Immature natural killer cell (primary cell): ENCODE results near the gene MLLT11. TPM values are rescaled to one million over a fixed set of nuclear protein-coding genes. Genes with fewer than 3 reads are reported as not detected.
"Not testable (repeated sequence)": the region's sequence is repeated elsewhere in the genome, so short reads cannot be mapped to it uniquely, and the experiment has no call there.

Source experiments
- DNase-seq, 3 donors: peaks; one replicate each; pipeline ENCODE4 v3.0.0; 2022; ENCODE audit warnings: mixed read lengths in 1 of 3
- H3K27ac Mint-ChIP-seq, 6 donors: one replicate each; pipeline ENCODE4 v1.8.0; 2020; ENCODE audit warnings: mixed read lengths in 6 of 6, mild to moderate bottlenecking in 5 of 6, inconsistent platforms in 4 of 6, moderate library complexity in 3 of 6
- H3K27me3 Mint-ChIP-seq, 3 donors: one replicate each; pipeline ENCODE4 v1.8.0; 2020 to 2021; ENCODE audit warnings: low read depth in 3 of 3, mild to moderate bottlenecking in 3 of 3, mixed read lengths in 3 of 3, moderate library complexity in 3 of 3, inconsistent platforms in 1 of 3
- H3K36me3 Mint-ChIP-seq, 3 donors: one replicate each; pipeline ENCODE4 v1.8.0; 2020; ENCODE audit warnings: mixed read lengths in 3 of 3, inconsistent platforms in 2 of 3, mild to moderate bottlenecking in 2 of 3
- H3K4me1 Mint-ChIP-seq, 2 donors: one replicate each; pipeline ENCODE4 v1.8.0; 2020; ENCODE audit warnings: inconsistent platforms in 2 of 2, mild to moderate bottlenecking in 2 of 2, mixed read lengths in 2 of 2, moderate library complexity in 1 of 2
- H3K4me3 Mint-ChIP-seq, 5 donors: one replicate each; pipeline ENCODE4 v1.8.0; 2020; ENCODE audit warnings: mild to moderate bottlenecking in 5 of 5, mixed read lengths in 5 of 5, inconsistent platforms in 3 of 5, moderate library complexity in 3 of 5
- H3K9me3 Mint-ChIP-seq, 6 donors: one replicate each; pipeline ENCODE4 v1.8.0; 2020; ENCODE audit warnings: mild to moderate bottlenecking in 6 of 6, mixed read lengths in 6 of 6, inconsistent platforms in 4 of 6, moderate library complexity in 3 of 6
- polyA plus RNA-seq, 3 donors: library from polyadenylated mRNA; unstranded; fragments of 300-500 nt; fragmentation: Illumina TruSeq; gene quantifications; one replicate each; pipeline ENCODE4 v1.2.3, GENCODE V29; 2021

Gene MLLT11
- polyA plus RNA-seq, 3 donors from 2014 or later = 4.2 to 7.9 (median 6.0) TPM

GRCh38 chr1:151061704-151062103, 1.5 kb downstream of the MLLT11 start:
- Mint-ChIP-seq H3K4me1 (peaks cover 30 to 34% of the 10 kb centered on the region in 2 donors), H3K4me3 (no peak overlapping the region), H3K27me3 (peaks cover 17 to 31% (median 29%) of the 10 kb centered on the region in 3 donors), H3K9me3 (no peaks in the 10 kb centered on the region), H3K27ac (peak overlapping the region in 5 of 6 donors; percentile 9 to 99 (median 14)), H3K36me3 (peaks cover 14 to 18% (median 15%) of the 10 kb centered on the region in 3 donors)
- no peak for DNase-seq

- H3K4me1 Mint-ChIP-seq = peaks cover 20 to 23% of the 10 kb centered on the region in 2 donors
- DNase-seq = no peak
- H3K4me3 Mint-ChIP-seq = no peak overlapping the region
- peak overlapping the region in 2 of 6 donors; percentile 31 to 64 for H3K27ac Mint-ChIP-seq
- H3K27me3 Mint-ChIP-seq = peaks cover 12 to 22% (median 18%) of the 10 kb centered on the region in 3 donors
- no peaks in the 10 kb centered on the region for H3K9me3 Mint-ChIP-seq
- peaks cover 6 to 10% (median 6%) of the 10 kb centered on the region in 3 donors for H3K36me3 Mint-ChIP-seq
Observed at GRCh38 chr1:151062741-151063371, 2.7 kb downstream of the MLLT11 start.

GRCh38 chr1:151065089-151065645, 5.0 kb downstream of the MLLT11 start:
- Mint-ChIP-seq H3K9me3 (no peaks in the 10 kb centered on the region), H3K27me3 (peaks cover 0 to 7% (median 0%) of the 10 kb centered on the region in 3 donors), H3K36me3 (peaks cover 0 to 4% (median 0%) of the 10 kb centered on the region in 3 donors), H3K27ac (peak overlapping the region in 1 of 6 donors; percentile 17), H3K4me1 (peaks cover 15 to 23% of the 10 kb centered on the region in 2 donors), H3K4me3 (no peak overlapping the region)
- DNase-seq = no peak

GRCh38 chr1:151067185-151067584, 7.0 kb downstream of the MLLT11 start:
- Mint-ChIP-seq H3K27me3 (peaks cover 5 to 18% (median 11%) of the 10 kb centered on the region in 3 donors), H3K9me3 (no peaks in the 10 kb centered on the region), H3K4me1 (peaks cover 21 to 23% of the 10 kb centered on the region in 2 donors), H3K36me3 (peaks cover 0 to 4% (median 0%) of the 10 kb centered on the region in 3 donors), H3K4me3 (no peak overlapping the region), H3K27ac (peak overlapping the region in 1 of 6 donors; percentile 36)
- no peak for DNase-seq

GRCh38 chr1:151069103-151069486, 8.9 kb downstream of the MLLT11 start:
- peaks cover 25 to 30% of the 10 kb centered on the region in 2 donors for H3K4me1 Mint-ChIP-seq
- DNase-seq = no peak
- H3K27ac Mint-ChIP-seq = peak overlapping the region; percentile 70 to 100 (median 93)
- peak overlapping the region; percentile 98 to 99 (median 99) for H3K4me3 Mint-ChIP-seq
- H3K36me3 Mint-ChIP-seq = peaks cover 0 to 11% (median 2%) of the 10 kb centered on the region in 3 donors
- no peaks in the 10 kb centered on the region for H3K9me3 Mint-ChIP-seq
- peaks cover 5 to 18% (median 11%) of the 10 kb centered on the region in 3 donors for H3K27me3 Mint-ChIP-seq

GRCh38 chr1:151070474-151071276, 10.5 kb downstream of the MLLT11 start, which contains the start of gene GABPB2:
GABPB2 (plus strand) TSS chr1:151070761; CDS start chr1:151088190, 17,429 bp downstream.
- H3K9me3 Mint-ChIP-seq = no peaks in the 10 kb centered on the region
- H3K4me1 Mint-ChIP-seq = peaks cover 25 to 30% of the 10 kb centered on the region in 2 donors
- peak; percentile 85 to 88 (median 87) for DNase-seq
- peaks cover 0 to 7% (median 2%) of the 10 kb centered on the region in 3 donors for H3K36me3 Mint-ChIP-seq
- H3K27me3 Mint-ChIP-seq = peaks cover 5 to 18% (median 11%) of the 10 kb centered on the region in 3 donors
- peak within 1 kb of the TSS; percentile 99 to 100 (median 100) for H3K27ac Mint-ChIP-seq
- peak within 1 kb of the TSS; percentile 98 to 99 (median 99) for H3K4me3 Mint-ChIP-seq

GRCh38 chr1:151072224-151072623, 12.0 kb downstream of the MLLT11 start:
- Mint-ChIP-seq H3K36me3 (peaks cover 0 to 7% (median 2%) of the 10 kb centered on the region in 3 donors), H3K9me3 (no peaks in the 10 kb centered on the region), H3K4me3 (peak overlapping the region in 4 of 5 donors; percentile 98 to 99 (median 99)), H3K27me3 (peaks cover 5 to 18% (median 11%) of the 10 kb centered on the region in 3 donors), H3K27ac (peak overlapping the region in 5 of 6 donors; percentile 37 to 100 (median 99)), H3K4me1 (peaks cover 25 to 30% of the 10 kb centered on the region in 2 donors)
- DNase-seq = no peak

GRCh38 chr1:151085953-151086559, 25.9 kb downstream of the MLLT11 start:
- no peaks in the 10 kb centered on the region for H3K9me3 Mint-ChIP-seq
- no peak for DNase-seq
- no peak overlapping the region for H3K27ac Mint-ChIP-seq
- H3K27me3 Mint-ChIP-seq = no peaks in the 10 kb centered on the region
- H3K36me3 Mint-ChIP-seq = no peaks in the 10 kb centered on the region
- no peaks in the 10 kb centered on the region for H3K4me1 Mint-ChIP-seq
- H3K4me3 Mint-ChIP-seq = no peak overlapping the region

GRCh38 chr1:151097426-151097825, 37.2 kb downstream of the MLLT11 start:
- H3K9me3 Mint-ChIP-seq, H3K4me1 Mint-ChIP-seq, H3K27me3 Mint-ChIP-seq, DNase-seq, H3K4me3 Mint-ChIP-seq, H3K27ac Mint-ChIP-seq: not testable (repeated sequence)
- H3K36me3 Mint-ChIP-seq = peaks cover 4 to 14% (median 4%) of the 10 kb centered on the region in 3 donors

GRCh38 chr1:151098126-151098525, 37.9 kb downstream of the MLLT11 start:
- no peaks in the 10 kb centered on the region for H3K4me1 Mint-ChIP-seq
- H3K36me3 Mint-ChIP-seq = peaks cover 0 to 8% (median 4%) of the 10 kb centered on the region in 3 donors
- no peak overlapping the region for H3K4me3 Mint-ChIP-seq
- H3K27me3 Mint-ChIP-seq = no peaks in the 10 kb centered on the region
- no peak for DNase-seq
- H3K9me3 Mint-ChIP-seq = no peaks in the 10 kb centered on the region
- no peak overlapping the region for H3K27ac Mint-ChIP-seq

GRCh38 chr1:151104630-151105029, 44.4 kb downstream of the MLLT11 start:
- Mint-ChIP-seq H3K27ac (peak overlapping the region in 1 of 6 donors; percentile 22), H3K27me3 (peaks cover 0 to 2% (median 0%) of the 10 kb centered on the region in 3 donors), H3K9me3 (no peaks in the 10 kb centered on the region), H3K4me1 (no peaks in the 10 kb centered on the region), H3K36me3 (peaks cover 3 to 20% (median 11%) of the 10 kb centered on the region in 3 donors), H3K4me3 (no peak overlapping the region)
- no peak for DNase-seq

GRCh38 chr1:151106894-151107293, 46.7 kb downstream of the MLLT11 start:
- H3K4me3 Mint-ChIP-seq = no peak overlapping the region
- H3K27me3 Mint-ChIP-seq = peaks cover 0 to 2% (median 0%) of the 10 kb centered on the region in 3 donors
- H3K27ac Mint-ChIP-seq = no peak overlapping the region
- no peaks in the 10 kb centered on the region for H3K9me3 Mint-ChIP-seq
- no peaks in the 10 kb centered on the region for H3K4me1 Mint-ChIP-seq
- DNase-seq = no peak
- H3K36me3 Mint-ChIP-seq = peaks cover 8 to 20% (median 11%) of the 10 kb centered on the region in 3 donors

- no peak overlapping the region for H3K4me3 Mint-ChIP-seq
- H3K27ac Mint-ChIP-seq = no peak overlapping the region
- peaks cover 0 to 2% (median 0%) of the 10 kb centered on the region in 3 donors for H3K27me3 Mint-ChIP-seq
- H3K4me1 Mint-ChIP-seq = no peaks in the 10 kb centered on the region
- peaks cover 8 to 20% (median 11%) of the 10 kb centered on the region in 3 donors for H3K36me3 Mint-ChIP-seq
- H3K9me3 Mint-ChIP-seq = no peaks in the 10 kb centered on the region
- no peak for DNase-seq
Observed at GRCh38 chr1:151108331-151108730, 48.1 kb downstream of the MLLT11 start.
